ENCODE measurements around the gene YPEL1. TPM values are rescaled to one million over a fixed set of nuclear protein-coding genes. Genes with fewer than 3 reads are reported as not detected.

YPEL1 gene
- total and polyA plus RNA-seq, 2 of the 13 experiments (the other 11 are each of a cell fraction or from before 2014, with no cell fraction given) = 0.33 to 2.5 TPM

DNA sequence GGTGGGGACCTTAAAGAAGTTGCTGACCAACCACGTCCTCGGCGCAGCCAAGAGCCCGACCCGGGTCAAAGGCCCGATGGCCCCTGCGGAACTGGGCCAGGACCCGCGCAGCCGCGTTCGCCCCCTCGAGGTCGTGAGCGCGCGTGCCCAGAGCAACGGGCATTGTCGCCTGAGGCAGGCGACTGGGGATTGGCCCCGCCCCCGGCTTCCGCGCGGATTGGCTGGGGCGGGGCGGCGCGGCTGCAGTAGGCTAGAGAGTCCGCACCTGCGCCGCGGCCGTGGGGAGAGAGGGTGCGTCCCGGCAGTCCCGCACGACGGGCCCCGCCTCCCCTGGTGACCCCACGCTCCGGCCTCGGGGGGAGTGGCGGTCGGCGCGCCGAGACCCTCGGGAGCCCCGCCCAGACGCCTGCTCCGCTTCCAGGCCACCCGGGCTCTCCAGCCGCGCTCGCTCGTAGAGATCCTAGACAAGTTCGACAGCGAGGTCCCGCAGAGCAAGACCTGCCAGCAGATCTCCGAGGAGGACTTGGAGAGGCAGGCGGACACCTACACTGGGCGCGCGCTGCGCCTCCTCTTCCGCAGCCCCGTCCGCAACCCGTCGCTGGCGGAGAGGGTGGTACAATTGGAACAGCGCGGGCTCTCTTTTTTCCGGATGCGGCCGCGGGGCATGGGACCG, 78.1 kb downstream of the YPEL1 start (continued):
- TF ChIP-seq, protein P1, sequence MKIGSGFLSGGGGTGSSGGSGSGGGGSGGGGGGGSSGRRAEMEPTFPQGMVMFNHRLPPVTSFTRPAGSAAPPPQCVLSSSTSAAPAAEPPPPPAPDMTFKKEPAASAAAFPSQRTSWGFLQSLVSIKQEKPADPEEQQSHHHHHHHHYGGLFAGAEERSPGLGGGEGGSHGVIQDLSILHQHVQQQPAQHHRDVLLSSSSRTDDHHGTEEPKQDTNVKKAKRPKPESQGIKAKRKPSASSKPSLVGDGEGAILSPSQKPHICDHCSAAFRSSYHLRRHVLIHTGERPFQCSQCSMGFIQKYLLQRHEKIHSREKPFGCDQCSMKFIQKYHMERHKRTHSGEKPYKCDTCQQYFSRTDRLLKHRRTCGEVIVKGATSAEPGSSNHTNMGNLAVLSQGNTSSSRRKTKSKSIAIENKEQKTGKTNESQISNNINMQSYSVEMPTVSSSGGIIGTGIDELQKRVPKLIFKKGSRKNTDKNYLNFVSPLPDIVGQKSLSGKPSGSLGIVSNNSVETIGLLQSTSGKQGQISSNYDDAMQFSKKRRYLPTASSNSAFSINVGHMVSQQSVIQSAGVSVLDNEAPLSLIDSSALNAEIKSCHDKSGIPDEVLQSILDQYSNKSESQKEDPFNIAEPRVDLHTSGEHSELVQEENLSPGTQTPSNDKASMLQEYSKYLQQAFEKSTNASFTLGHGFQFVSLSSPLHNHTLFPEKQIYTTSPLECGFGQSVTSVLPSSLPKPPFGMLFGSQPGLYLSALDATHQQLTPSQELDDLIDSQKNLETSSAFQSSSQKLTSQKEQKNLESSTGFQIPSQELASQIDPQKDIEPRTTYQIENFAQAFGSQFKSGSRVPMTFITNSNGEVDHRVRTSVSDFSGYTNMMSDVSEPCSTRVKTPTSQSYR (CRISPR knock-in tag; IDR thresholded peaks at IDR 0.05; ENCODE audit: borderline replicate concordance) = no peak
- no peak for TF ChIP-seq ZNF75D (CRISPR knock-in tag; IDR thresholded peaks at IDR 0.05; ENCODE audit: borderline replicate concordance)
- no peak for TF ChIP-seq FOXK2 (IDR thresholded peaks at IDR 0.05)
- TF ChIP-seq ZNF790 (CRISPR knock-in tag; IDR thresholded peaks at IDR 0.05; ENCODE audit: borderline replicate concordance) = no peak
- TF ChIP-seq, protein P2, sequence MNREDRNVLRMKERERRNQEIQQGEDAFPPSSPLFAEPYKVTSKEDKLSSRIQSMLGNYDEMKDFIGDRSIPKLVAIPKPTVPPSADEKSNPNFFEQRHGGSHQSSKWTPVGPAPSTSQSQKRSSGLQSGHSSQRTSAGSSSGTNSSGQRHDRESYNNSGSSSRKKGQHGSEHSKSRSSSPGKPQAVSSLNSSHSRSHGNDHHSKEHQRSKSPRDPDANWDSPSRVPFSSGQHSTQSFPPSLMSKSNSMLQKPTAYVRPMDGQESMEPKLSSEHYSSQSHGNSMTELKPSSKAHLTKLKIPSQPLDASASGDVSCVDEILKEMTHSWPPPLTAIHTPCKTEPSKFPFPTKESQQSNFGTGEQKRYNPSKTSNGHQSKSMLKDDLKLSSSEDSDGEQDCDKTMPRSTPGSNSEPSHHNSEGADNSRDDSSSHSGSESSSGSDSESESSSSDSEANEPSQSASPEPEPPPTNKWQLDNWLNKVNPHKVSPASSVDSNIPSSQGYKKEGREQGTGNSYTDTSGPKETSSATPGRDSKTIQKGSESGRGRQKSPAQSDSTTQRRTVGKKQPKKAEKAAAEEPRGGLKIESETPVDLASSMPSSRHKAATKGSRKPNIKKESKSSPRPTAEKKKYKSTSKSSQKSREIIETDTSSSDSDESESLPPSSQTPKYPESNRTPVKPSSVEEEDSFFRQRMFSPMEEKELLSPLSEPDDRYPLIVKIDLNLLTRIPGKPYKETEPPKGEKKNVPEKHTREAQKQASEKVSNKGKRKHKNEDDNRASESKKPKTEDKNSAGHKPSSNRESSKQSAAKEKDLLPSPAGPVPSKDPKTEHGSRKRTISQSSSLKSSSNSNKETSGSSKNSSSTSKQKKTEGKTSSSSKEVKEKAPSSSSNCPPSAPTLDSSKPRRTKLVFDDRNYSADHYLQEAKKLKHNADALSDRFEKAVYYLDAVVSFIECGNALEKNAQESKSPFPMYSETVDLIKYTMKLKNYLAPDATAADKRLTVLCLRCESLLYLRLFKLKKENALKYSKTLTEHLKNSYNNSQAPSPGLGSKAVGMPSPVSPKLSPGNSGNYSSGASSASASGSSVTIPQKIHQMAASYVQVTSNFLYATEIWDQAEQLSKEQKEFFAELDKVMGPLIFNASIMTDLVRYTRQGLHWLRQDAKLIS (CRISPR knock-in tag; IDR thresholded peaks at IDR 0.05) = no peak
- no peak for TF ChIP-seq ZNF546 (CRISPR knock-in tag; conservative IDR thresholded peaks at IDR 0.05)
- TF ChIP-seq HNRNPLL (IDR thresholded peaks at IDR 0.05; ENCODE audit: low read depth, low read length, poor library complexity, severe bottlenecking) = peak; percentile 80
- TF ChIP-seq, protein P3, sequence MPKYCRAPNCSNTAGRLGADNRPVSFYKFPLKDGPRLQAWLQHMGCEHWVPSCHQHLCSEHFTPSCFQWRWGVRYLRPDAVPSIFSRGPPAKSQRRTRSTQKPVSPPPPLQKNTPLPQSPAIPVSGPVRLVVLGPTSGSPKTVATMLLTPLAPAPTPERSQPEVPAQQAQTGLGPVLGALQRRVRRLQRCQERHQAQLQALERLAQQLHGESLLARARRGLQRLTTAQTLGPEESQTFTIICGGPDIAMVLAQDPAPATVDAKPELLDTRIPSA (CRISPR knock-in tag; IDR thresholded peaks at IDR 0.05; ENCODE audit: borderline replicate concordance) = no peak
- TF ChIP-seq XBP1 (CRISPR knock-in tag; IDR thresholded peaks at IDR 0.05) = no peak
- TF ChIP-seq HOXA5 (CRISPR knock-in tag; IDR thresholded peaks at IDR 0.05) = peak; percentile 55; the same call in 1 of the 2 replicates
- TF ChIP-seq GATA4 (IDR thresholded peaks at IDR 0.05; ENCODE audit: borderline replicate concordance, low read depth) = no peak
- TF ChIP-seq NFE2L1 (CRISPR knock-in tag; IDR thresholded peaks at IDR 0.05; ENCODE audit: borderline replicate concordance) = no peak
- no peak for TF ChIP-seq HNRNPH1 (optimal IDR thresholded peaks at IDR 0.05; ENCODE audit: low read depth, low read length)
- TF ChIP-seq RBM39 (IDR thresholded peaks at IDR 0.05; ENCODE audit: low read depth, low read length, poor library complexity, severe bottlenecking) = no peak
- TF ChIP-seq ZNF496 (CRISPR knock-in tag; IDR thresholded peaks at IDR 0.05; ENCODE audit: insufficient replicate concordance) = no peak
- no peak for TF ChIP-seq GATAD1 (CRISPR knock-in tag; IDR thresholded peaks at IDR 0.05)
- no peak for TF ChIP-seq ZNF615 (CRISPR knock-in tag; IDR thresholded peaks at IDR 0.05; ENCODE audit: borderline replicate concordance)
- TF ChIP-seq STAG1 (CRISPR knock-in tag; IDR thresholded peaks at IDR 0.05) = peak; percentile 18; the same call in 1 of the 2 replicates
- TF ChIP-seq MXI1 (IDR thresholded peaks at IDR 0.05; ENCODE audit: borderline replicate concordance, low read depth, low read length) = peak; percentile 29; the same call in 1 of the 3 replicates
- TF ChIP-seq RORA (CRISPR knock-in tag; IDR thresholded peaks at IDR 0.05) = no peak
- peak; percentile 59; the same call in 1 of the 2 replicates for TF ChIP-seq ZNF547 (CRISPR knock-in tag; IDR thresholded peaks at IDR 0.05)
- TF ChIP-seq ZNF138 (CRISPR knock-in tag; IDR thresholded peaks at IDR 0.05; ENCODE audit: low read depth) = no peak

Measured in HepG2 (cell line).